ENCODE results near the gene LRRC8C.
"Not testable (repeated sequence)": the region's sequence is repeated elsewhere in the genome, so short reads cannot be mapped to it uniquely, and the experiment has no call there.

LRRC8C gene

DNA sequence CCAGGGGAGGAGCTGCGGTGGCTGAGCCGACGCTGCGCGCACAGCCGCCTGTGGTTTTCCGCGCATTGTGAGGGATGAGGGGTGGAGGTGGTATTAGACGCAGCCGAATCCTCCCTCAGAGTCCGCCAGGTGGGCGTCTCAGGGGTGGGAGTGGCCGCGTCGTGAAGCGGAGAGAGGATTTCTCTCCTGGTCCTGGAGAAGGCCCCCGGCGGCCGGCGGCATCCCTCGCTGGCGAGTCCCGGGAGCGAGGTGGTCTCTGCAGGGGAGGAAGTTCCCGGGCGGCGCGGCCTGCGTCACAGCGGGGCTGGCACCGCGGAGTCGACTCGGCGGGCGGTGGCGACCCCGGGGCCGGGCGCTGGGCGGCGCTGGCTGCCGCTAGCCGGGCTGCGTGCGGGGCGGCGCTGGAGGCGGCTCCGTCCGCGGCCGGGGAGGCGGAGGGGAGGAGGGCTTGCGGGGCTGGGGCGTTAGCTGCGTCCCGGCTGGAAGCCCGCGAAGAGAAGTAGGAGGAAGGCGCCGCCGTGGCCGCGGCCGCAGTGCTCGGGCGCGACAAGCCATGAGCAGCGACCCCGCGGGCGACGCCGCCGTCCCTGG is at the start of gene LRRC8C:
TSS of gene LRRC8C (plus strand) at position 464 of the 591 bp plus-strand sequence. CDS start 53,354 bp downstream, outside the sequence.
- TF ChIP-seq, protein P1, sequence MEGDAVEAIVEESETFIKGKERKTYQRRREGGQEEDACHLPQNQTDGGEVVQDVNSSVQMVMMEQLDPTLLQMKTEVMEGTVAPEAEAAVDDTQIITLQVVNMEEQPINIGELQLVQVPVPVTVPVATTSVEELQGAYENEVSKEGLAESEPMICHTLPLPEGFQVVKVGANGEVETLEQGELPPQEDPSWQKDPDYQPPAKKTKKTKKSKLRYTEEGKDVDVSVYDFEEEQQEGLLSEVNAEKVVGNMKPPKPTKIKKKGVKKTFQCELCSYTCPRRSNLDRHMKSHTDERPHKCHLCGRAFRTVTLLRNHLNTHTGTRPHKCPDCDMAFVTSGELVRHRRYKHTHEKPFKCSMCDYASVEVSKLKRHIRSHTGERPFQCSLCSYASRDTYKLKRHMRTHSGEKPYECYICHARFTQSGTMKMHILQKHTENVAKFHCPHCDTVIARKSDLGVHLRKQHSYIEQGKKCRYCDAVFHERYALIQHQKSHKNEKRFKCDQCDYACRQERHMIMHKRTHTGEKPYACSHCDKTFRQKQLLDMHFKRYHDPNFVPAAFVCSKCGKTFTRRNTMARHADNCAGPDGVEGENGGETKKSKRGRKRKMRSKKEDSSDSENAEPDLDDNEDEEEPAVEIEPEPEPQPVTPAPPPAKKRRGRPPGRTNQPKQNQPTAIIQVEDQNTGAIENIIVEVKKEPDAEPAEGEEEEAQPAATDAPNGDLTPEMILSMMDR (IDR thresholded peaks at IDR 0.05; ENCODE audit: low read depth, low read length) = 0 out of 2 replicates have a peak, but pooled peaks have one; percentile 16
- H3K4me3 ChIP-seq (ENCODE audit: low read depth, low read length) = peak within 1 kb of the TSS; percentile 92

DNA sequence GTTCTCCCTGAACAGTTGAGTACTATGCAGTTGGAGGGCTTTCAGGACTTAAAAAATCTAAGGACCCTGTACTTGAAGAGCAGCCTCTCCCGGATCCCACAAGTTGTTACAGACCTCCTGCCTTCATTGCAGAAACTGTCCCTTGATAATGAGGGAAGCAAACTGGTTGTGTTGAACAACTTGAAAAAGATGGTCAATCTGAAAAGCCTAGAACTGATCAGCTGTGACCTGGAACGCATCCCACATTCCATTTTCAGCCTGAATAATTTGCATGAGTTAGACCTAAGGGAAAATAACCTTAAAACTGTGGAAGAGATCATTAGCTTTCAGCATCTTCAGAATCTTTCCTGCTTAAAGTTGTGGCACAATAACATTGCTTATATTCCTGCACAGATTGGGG is 48.7 kb upstream of the LRRC8C start:
- H3K4me3 ChIP-seq (ENCODE audit: low read depth, low read length) = no peak overlapping the region
- TF ChIP-seq, protein P1 (IDR thresholded peaks at IDR 0.05; ENCODE audit: low read depth, low read length) = no peak

DNA sequence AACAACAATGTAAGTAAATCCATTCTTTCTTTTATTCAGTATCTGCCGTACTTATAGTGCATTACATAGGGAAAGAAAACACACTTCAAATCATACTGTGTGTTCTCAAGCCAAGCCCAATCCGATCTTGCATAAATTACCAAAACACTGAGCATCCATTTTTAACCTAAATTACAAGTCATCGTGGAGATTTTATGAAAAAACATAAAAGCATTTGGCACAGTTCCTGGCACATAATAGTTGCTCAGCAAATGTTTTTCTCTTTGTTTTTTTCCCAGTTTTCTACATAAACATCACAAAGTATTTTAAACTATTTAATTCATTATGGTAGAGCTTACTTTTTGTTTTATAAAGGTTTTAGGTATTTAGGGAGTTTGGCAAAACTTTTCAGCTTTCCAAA is 48.1 kb upstream of the LRRC8C start:
- no peak overlapping the region for H3K4me3 ChIP-seq (ENCODE audit: low read depth, low read length)
- TF ChIP-seq, protein P1 (IDR thresholded peaks at IDR 0.05; ENCODE audit: low read depth, low read length) = no peak

DNA sequence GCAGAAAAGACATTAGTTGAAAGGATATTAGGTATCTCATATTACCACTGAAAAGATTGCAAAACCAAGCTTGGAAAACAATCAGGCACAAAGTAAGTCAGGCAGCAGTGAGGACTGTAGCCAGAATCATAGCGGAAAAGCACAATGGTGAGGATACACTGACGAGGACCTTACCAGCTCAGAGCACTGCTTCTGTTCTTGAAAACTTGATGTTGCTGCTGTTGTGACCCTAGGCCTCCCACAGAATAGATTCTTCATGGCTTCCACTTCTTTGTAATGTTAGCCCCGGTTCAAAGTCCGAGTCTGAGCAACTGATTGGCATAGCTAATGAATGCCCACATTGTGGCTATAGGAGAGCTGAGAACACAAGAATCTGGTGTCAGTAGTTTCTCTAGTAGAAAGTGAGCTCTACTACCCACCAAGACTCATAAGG is 45.2 kb upstream of the LRRC8C start:
- TF ChIP-seq, protein P1 (IDR thresholded peaks at IDR 0.05; ENCODE audit: low read depth, low read length) = no peak
- H3K4me3 ChIP-seq (ENCODE audit: low read depth, low read length) = no peak overlapping the region

DNA sequence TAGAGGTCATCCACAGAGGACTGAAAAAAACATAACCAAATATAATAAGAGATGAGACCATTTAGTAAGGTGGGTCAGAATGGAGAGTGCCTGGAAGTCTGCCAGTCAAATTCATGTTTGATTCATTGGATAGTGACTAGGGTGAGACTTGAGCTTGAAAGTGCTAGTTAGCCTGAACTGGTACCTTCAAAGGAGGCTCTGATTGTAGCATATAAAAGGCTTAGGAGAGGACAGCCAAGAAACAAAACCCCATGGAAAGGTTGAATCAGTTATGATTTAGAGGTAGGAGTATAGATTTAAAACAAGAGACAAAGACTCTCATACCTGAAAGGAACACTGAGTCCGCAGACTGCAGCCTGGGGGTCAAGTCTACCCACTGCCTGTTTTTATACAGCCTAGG is 44.4 kb upstream of the LRRC8C start:
- TF ChIP-seq, protein P1 (IDR thresholded peaks at IDR 0.05; ENCODE audit: low read depth, low read length) = no peak
- no peak overlapping the region for H3K4me3 ChIP-seq (ENCODE audit: low read depth, low read length)

DNA sequence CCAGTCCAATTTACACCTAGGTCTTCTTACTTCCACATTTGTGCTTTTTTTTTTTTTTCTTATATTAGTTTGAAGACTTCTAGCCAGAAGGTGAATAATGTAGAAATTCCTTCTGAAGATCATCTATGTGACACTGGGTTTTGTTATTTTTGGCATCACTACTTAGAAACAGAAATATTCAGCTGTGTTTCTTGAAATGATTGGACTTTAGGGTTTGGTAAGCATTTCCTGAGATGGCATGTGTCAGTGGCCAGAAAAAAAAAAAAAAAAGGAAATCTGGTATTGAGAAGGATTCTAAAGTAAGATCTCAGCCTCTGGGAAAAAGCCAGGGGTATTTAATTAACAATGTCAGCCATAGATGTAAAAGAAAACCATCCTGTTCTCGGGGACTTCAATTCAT is 43.4 kb upstream of the LRRC8C start:
- no peak overlapping the region for H3K4me3 ChIP-seq (ENCODE audit: low read depth, low read length)
- TF ChIP-seq, protein P1 (IDR thresholded peaks at IDR 0.05; ENCODE audit: low read depth, low read length) = no peak

DNA sequence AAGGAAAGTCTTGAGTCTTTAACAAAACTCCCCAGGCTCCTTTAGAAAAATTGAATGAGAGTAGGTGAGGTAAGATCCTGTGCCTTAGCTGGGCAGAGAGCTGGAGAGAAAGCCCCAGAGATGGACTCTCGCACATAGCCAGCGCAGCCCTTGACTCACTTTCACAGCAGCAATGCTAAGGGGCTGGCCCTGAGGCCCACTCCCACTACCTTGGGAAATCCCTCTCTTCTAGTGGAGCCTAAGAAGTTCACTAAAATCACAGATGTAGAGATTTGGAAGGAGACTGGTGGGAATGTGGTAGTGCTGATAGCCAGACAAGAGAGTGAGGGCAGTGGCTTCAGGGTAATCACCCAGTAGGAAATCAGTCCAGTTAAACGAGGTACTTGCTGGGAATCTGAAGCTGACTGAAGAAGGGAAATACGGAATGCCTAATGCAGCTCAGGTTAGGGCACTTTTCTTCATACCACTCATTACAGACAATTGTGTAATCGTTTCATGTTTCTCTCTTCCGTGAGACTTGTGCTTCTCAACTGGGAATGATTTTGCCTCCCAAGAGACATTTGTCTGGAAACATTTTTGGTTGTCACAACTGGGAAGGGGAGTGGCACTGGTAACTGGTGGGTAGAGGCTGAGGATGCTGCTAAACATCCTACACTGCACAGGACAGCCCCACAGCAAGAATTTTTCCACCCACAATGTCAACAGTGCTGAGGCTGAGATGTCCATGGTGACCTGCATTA is 42.4 kb upstream of the LRRC8C start:
- TF ChIP-seq, protein P1 (IDR thresholded peaks at IDR 0.05; ENCODE audit: low read depth, low read length) = no peak

DNA sequence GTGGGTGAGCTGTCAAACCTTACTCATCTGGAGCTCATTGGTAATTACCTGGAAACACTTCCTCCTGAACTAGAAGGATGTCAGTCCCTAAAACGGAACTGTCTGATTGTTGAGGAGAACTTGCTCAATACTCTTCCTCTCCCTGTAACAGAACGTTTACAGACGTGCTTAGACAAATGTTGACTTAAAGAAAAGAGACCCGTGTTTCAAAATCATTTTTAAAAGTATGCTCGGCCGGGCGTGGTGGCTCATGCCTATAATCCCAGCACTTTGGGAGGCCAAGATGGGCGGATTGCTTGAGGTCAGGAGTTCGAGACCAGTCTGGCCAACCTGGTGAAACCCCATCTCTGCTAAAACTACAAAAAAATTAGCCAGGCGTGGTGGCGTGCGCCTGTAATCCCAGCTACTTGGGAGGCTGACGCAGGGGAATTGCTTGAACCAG is 40.0 kb upstream of the LRRC8C start:
- not testable (repeated sequence) for H3K4me3 ChIP-seq (ENCODE audit: low read depth, low read length)

More for the DNA sequence above, 42.4 kb upstream of the LRRC8C start:
- no peak overlapping the region for H3K4me3 ChIP-seq (ENCODE audit: low read depth, low read length)
